ENCODE measurements around the gene ANK3.

DNA sequence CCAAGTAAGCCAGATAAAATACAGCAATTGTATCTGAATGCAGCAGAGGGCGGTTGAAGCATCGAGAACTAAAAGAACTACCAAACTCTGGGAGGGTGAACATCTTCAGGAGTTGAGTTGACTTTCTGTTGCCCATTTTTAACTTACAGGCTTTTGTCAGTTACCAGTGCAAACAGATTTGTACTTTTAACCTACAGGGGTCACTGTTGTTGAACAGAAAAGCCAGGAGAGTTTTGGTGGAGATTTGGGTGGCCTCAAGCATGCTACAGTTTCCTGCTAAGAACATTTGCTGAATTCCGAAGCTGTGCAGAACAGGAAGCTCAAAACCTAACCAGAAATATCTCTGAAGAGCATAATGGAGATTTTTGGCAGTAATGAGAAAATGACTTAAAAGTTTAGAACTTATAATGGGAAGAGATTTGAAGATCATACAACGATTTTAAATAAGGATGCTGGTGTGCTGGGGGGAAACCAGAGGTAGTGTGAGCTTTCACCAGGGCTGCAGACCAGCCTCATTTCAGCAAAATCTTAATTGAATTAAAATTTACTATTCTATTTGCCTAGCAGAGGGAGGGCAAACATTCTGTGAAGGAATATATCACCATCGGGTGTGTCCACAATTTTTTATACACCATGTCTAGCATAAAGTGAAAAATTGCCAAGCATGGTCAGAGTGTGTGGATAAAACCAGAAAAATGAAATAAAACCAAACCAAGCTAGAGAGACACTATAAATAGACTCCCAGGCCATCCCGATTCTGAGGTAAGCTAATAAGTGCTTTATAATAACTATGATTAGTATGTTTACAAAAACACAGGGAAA lies 274.7 kb downstream of the ANK3 start:
- TF ChIP-seq, protein P1, sequence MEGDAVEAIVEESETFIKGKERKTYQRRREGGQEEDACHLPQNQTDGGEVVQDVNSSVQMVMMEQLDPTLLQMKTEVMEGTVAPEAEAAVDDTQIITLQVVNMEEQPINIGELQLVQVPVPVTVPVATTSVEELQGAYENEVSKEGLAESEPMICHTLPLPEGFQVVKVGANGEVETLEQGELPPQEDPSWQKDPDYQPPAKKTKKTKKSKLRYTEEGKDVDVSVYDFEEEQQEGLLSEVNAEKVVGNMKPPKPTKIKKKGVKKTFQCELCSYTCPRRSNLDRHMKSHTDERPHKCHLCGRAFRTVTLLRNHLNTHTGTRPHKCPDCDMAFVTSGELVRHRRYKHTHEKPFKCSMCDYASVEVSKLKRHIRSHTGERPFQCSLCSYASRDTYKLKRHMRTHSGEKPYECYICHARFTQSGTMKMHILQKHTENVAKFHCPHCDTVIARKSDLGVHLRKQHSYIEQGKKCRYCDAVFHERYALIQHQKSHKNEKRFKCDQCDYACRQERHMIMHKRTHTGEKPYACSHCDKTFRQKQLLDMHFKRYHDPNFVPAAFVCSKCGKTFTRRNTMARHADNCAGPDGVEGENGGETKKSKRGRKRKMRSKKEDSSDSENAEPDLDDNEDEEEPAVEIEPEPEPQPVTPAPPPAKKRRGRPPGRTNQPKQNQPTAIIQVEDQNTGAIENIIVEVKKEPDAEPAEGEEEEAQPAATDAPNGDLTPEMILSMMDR (IDR thresholded peaks at IDR 0.05; ENCODE audit: low read length): peak; percentile 69
- TF ChIP-seq EZH2 (optimal IDR thresholded peaks at IDR 0.05; ENCODE audit: low read depth, low read length) (no peak), EZH2phosphoT487 (IDR thresholded peaks at IDR 0.05; ENCODE audit: low read length) (no peak)

Data from MM.1S (cell line).